NCI-H2171 (cell line): ENCODE results near the gene MRPS16.

Experiments
- DNase-seq: peaks from one replicate; lab custom pipeline; 2025; lab: John Stamatoyannopoulos, UW

Gene MRPS16

DNA sequence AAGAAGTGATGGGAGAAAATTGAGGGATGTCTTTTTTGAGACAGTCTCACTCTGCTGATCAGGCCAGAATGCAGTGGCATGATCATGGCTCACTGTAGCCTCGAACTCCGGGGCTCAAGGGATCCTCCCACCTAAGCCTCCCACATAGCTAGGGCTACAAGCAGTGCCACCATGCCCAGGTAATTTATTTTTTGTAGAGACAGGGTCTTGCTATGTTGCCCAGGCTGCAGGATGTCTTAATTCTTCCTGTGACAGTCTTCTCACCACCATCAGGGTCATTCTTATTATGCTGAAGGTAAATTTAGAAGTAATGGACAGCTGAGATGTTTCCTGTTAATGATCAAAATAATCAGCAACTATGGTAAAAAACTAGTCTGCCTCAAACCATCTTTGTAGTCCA is 12.5 kb downstream of the MRPS16 start:
- no peak for DNase-seq

DNA sequence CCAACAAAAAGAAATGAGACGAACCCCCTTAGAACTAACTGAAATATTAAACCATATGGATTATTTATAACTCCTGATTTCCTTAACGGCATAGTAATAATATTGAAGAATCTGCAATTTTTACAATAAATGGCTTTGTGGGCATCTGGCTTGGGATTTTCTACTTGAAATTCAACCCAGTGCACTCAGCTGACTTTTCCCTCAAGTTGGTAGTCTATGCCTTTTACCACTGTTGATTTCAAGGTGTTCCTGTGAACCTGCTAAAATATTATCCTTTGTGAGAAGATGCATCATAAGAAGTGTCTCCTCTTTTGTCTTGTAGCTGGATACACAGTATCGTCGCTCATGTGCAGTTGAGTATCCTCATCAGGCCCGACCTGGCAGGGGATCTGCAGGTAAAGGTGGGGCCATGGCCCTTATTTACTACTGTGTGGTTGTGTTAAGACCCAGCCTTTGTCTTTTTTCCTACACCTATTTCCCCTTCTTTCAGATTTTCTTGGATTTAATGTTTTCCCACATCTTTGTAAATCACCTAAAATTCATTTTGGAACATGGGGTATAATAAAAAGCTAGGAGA is 13.4 kb downstream of the MRPS16 start:
- DNase-seq = no peak

- no peak for DNase-seq
These were observed 17.7 kb downstream of the MRPS16 start for GRCh38 chr10:73234695-73235094.

DNA sequence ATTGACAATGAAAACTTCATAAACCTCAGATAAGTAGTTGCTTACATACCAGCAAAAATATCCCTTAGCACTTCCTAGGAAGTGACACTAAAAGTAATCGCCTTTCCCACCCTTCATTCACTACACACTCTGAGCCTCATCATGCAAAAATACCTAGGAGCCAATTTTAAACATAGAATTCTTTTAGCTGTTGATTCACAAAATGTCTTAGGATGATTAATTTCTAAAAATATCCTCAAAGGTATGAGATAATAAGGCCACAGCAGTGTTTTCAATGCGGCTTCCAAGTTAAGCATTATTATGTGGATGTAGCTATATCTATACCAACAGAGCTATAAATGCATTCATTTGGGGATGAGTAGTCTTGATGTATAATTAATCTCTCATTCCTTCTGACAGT is 18.6 kb downstream of the MRPS16 start:
- DNase-seq = no peak

DNA sequence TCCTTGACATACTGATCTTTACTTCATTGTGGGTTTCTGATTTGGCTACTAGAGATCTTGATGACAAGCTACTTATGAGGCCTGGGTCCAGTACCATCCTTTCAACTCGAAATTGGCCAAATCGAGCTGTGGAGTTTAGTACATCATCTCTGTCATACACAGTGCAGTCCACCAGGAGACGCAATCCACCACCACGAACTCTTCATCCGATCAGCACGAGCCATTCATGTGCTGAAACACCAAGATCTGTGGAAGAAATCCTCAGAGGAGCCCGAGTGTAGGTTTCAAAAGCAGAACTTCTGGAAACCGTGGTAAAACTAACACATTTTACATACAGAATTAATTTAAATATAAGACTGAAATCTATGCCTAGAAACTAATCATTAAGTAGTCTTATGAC is 19.6 kb downstream of the MRPS16 start:
- DNase-seq = no peak

- no peak for DNase-seq
These were observed 22.9 kb downstream of the MRPS16 start for GRCh38 chr10:73229567-73229966.

- no peak for DNase-seq
These were observed 24.2 kb downstream of the MRPS16 start for GRCh38 chr10:73228247-73228646.

- DNase-seq = no peak
These were observed 25.8 kb downstream of the MRPS16 start for GRCh38 chr10:73226663-73227062.

- no peak for DNase-seq
These were observed 26.9 kb downstream of the MRPS16 start for GRCh38 chr10:73225518-73225917.

- DNase-seq = no peak
These were observed 31.5 kb downstream of the MRPS16 start for GRCh38 chr10:73220989-73221388.

GRCh38 chr10:73219384-73219783 is 33.1 kb downstream of the MRPS16 start:
- DNase-seq = no peak

DNA sequence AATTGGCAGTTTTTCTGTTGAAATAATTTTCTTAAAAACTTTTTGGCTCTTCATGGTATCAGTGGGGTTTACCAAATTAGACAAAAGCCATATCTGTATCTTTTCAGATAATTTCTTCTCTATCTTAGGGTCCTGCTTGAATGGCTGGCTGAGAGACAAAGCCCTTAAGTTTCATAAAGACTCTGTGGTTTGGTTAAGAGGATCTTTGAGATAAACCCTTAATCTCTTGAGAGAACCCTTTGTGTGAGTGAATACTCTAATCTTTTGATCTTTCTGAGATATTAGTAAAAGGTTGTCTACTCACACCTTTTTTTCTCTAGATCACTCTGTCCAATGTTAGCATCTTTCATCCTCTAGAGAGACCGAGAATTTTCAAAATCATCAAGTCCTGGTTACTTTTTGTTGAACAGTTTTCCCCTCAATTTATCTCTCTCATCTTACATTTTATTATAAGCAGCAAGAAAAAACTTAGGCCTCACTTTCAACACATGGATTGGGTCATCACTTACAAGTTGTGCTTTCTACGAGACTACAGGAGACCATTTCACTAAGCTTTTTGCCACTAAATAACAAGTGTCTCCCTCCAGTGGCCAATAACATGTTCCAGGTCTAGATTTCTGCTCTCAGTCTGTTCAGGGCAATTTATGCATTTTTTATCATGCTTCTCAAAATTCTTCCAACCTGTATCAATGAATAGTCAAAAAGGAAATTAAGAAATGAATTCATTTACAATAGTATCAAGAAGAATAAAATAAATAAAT is 33.8 kb downstream of the MRPS16 start:
- DNase-seq = no peak

DNA sequence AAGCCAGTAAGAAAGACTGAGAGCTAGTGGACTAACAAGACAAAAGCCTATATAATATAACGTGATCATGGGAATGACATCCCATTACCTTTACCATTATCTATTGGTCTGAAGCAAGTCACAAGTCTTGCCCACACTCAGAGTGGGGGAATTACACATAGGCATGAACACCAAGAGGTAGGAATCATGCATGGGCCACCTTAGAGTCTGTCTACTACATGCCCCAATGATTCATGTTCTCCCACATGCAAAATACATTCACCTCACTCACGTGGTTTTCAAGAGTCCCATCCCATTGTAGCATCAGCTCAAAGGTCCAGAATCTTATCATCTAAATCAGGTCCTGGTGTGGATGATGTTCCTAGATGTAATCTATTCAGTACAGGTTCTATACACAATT is 34.8 kb downstream of the MRPS16 start:
- DNase-seq = no peak

DNA sequence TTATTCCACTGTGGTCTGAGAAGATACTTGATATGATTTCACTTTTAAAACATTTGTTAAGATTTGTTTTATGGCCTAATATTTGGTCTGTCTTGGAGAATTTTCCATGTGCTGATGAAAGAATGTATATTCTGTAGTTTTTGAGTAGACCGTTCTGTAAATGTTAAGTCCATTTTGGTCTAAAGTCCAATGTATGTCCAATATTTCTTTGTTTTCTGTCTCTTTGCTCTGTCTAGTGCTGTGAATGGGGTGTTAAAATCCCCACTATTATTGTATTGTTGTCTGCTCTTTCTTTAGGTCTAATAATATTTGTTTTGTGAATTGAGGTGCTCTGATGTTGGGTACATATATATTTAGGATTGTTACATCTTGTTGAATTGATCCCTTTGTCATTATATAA is 36.7 kb downstream of the MRPS16 start:
- DNase-seq = no peak

- no peak for DNase-seq
These were observed 41.2 kb downstream of the MRPS16 start for GRCh38 chr10:73211106-73211811.

GRCh38 chr10:73210395-73211105 is 41.9 kb downstream of the MRPS16 start:
- no peak for DNase-seq

- DNase-seq = no peak
These were observed 42.7 kb downstream of the MRPS16 start for GRCh38 chr10:73209705-73210104.

DNA sequence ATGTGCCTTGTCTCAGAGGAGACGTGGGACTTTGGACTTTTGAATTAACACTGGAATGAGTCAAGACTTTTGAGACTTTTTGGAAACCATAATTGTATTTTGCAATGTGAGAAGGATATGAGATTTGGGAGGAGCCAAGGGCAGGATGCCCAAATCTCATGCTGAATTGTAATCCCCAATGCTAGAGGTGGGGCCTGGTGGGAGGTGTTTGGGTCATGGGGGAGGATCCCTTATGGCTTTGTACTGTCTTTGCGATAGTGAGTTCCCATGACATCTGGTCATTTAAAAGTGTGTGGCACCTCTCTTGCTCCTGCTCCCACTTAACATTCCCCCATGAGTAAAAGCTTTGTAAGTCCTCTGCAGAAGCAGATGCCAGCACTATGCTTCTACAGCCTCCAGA is 44.6 kb downstream of the MRPS16 start:
- DNase-seq = no peak

GRCh38 chr10:73206385-73206784 is 46.1 kb downstream of the MRPS16 start:
- DNase-seq = no peak

DNA sequence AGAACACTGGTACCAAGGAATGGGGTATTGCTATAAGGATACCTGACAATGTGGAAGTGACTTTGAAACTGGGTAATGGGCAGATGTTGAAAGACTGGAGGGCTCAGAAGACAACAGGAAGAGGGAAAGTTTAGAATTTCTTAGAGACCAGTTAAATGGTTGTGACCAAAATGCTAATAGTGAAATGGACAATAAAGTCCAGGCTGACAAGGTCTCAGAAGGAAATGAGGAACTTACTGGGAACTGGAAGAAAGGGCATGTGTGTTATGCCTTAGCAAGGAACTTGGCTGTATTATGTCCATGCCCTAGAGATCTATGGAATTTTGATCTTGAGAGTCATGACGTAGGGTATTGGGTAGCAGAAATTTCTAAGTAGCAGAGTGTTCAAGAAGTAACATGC is 46.6 kb downstream of the MRPS16 start:
- no peak for DNase-seq

DNA sequence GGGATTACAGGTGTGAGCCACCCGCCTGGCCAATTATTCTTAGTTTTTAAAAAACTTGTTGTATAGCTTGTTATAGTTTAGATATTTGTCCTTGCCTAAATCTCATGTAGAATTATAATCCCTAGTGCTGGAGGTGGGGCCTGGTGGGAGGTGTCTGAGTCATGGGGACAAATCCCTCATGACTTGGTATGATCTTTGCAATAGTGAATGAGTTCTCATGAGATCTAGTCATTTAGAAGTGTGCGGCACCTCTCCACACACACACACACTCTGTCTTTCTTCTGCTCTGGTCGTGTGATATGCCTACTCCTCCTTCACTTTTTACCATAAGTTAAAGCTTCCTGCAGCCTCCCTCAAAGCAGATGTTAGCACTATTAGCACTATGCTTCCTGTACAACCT is 47.4 kb downstream of the MRPS16 start:
- DNase-seq = no peak
